ENCODE results near the gene SPARCL1. TPM values are rescaled to one million over a fixed set of nuclear protein-coding genes. Genes with fewer than 3 reads are reported as not detected.
A peak's percentile ranks its signal among the peaks of the same experiment; 100 is the strongest.

The SPARCL1 gene
- total RNA-seq, 1 experiment from 2014 or later = not detected

DNA sequence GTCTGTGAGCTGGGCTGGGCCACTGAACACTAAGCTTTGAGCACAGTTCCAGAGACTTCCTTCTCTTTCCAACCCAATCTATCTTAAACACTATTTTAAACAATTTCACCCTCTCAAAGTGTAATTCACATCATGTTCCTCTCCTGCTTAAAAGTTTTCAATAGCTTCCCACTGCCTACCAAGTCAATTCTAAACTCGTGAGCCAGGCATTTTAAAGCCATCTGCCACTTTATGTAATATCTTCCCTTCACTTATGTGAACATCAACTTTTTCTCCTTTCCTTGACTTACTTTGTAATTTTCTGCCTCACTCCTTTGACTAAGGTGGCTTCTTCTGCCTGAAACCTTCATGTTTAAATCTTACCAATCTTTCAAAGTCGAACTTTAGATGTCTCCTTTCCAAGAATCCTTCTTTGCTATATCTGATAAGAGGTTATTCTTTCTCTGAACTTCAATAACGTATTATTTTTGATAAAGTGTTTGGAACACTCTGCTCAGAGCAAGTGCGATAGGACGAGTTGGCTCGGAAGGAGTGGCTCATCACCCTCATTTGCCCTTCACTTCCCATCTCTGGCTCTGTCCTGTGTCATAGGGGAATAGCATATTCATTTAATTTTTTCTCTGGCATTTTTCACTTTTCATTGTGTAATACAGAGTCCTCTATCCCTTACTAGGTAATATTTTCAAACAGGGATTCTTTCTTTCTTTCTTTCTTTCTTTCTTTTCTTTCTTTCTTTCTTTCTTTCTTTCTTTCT lies 13.0 kb upstream of the SPARCL1 start:
- DNase-seq (ENCODE audit: low spot score) = no peak

DNA sequence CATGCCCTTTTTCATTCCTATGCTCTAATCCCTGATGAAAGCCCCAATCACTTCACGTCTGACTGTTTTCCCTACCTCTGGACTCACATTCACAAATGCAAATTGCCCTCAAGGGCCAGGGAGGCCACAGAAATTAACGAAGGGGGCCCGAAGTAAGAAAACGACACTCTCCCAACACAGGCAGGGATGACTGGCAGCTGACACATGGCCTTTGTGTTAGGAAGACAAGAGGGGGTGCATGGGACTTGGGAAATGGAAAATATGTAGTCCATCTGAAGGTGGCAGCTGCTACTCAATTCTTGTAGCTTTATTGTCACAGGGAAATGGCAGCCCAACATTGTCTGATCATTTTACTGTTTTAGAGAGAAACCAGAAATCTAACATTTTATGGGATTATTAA lies 12.3 kb upstream of the SPARCL1 start:
- no peak for DNase-seq (ENCODE audit: low spot score)

DNA sequence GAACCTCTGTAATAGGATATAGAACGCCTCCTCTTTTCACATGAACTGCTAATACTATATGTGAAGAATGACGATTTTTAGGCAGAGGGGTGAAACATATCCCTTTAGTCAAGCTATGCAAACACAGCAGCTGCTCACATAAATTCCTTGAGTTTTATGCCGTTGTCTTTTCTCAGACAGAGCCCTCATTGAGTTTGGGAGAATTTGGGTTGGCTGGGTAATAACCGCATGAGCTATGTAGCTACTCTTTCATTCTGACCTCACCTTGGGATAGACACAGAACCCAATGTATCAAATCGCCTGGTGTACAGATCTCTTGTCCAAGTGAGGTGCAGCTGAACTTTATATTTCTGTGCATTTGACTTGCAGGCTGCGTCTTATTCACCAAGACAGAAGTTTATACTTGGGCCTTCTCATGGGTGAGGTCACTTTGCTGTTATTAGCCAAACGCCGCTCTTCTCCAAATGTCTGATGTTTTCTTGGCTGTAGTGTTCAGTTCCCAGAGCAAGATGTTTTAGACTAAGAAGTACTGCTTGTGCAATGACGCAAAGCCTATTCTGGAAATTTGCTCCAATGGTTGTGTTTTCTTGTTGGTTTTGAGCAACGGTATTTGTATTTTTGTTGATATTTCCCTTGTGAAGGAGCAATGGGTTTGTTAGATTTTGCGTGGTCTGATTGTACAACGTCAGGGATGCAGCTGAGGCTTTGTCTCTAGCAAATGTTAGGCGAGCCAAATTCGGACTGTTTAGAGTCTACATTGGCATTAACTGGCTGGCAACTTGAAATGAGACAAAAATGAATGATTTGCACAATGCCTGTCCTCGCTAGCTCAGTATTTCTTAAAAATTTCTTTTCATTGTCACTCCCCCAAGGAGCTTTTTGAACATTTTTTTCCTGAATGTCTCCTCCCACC lies 11.2 kb upstream of the SPARCL1 start:
- DNase-seq (ENCODE audit: low spot score) = no peak

DNA sequence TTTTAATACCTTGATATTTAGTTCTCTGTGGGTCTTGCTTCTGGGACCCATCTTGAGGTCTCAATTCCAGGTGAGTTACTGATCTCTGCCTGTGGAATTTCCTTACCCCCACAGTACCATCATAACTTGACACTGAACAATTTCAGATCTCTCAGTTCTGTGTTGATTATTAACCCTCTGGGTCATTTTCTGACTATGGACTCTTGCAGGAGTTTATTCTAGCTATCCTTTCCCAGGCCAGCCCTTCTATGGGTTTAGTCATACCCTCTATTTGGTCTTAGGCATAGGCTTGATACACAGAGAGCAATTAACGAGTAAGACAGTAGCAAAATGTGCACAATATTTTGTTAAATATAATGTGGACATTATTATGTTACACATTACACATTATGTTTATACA lies 3.7 kb upstream of the SPARCL1 start:
- DNase-seq (ENCODE audit: low spot score) = no peak

DNA sequence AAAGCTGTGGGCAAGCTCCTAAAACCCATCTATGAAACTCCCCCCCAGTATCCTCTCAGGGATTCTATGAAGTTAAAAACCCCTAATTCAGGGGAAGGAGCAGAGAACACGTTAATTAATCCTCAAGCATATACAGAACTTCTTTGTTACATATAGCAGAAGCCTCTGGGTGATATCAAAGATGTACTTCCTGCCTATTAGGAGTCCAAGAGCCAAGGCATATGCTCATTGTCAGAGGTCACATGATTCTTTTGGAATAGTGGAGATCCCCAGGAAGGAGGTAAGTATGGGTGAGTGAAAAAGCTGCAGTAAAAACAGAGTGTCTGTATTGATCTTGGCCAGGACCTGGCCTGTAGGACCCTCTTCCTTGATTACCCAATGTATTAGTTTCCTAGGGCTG lies 2.9 kb upstream of the SPARCL1 start:
- DNase-seq (ENCODE audit: low spot score) = no peak

DNA sequence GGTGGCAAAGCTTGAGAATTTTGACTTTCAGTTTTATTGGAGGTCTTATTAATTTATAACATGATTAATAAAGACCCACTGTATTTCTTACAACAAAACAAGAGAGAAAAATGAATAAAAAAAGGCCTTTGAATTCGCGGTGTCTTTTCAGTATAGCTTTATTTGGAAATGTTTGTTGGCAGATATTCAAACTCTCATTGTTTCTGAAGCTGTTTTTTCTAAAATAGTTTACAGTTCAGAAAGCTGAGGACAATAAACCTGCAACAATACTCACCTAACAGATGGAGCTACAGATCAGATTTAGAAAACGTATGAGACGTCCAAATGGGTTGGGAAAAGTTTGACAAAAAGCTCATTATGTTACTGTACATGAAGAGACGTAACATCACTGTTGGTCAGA lies 2.4 kb upstream of the SPARCL1 start:
- no peak for DNase-seq (ENCODE audit: low spot score)

DNA sequence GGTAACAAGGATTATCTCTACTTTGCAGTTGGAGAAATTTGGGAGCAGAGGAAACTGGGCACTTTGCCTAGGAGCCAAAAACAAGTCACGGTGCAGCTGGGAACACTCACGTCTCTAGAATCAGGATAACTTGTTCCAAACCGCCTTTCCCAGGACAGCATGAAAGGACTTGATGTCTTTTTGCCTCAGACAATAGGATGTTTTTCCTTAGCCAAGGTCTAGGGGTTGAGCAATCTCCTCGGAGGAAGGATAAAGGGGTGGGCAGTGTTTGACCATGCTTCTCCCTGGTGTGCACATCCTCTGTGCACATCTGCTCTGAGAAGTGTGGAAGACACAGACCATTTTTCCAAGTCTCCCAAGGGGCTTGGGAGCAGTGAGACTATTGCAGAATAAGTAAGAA lies 1.7 kb upstream of the SPARCL1 start:
- DNase-seq (ENCODE audit: low spot score) = no peak

DNA sequence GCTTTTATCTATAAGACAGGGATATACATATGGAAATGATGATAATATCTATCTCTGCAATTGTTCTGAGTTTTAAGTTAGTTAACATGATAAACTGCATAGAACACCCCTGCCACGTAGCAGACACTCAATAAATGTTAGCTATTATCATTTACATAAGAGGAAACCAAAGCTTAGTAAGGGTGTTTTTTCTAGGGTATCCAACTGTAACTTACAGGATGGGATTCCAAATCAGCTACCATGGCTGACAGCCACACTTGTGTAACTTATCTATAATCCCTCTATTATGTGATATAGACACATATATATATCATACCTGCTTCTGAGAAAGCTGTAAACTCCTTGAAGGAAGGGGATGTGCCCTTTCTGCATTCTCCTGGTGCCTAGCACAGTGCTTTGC lies 1.1 kb upstream of the SPARCL1 start:
- DNase-seq (ENCODE audit: low spot score) = no peak

DNA sequence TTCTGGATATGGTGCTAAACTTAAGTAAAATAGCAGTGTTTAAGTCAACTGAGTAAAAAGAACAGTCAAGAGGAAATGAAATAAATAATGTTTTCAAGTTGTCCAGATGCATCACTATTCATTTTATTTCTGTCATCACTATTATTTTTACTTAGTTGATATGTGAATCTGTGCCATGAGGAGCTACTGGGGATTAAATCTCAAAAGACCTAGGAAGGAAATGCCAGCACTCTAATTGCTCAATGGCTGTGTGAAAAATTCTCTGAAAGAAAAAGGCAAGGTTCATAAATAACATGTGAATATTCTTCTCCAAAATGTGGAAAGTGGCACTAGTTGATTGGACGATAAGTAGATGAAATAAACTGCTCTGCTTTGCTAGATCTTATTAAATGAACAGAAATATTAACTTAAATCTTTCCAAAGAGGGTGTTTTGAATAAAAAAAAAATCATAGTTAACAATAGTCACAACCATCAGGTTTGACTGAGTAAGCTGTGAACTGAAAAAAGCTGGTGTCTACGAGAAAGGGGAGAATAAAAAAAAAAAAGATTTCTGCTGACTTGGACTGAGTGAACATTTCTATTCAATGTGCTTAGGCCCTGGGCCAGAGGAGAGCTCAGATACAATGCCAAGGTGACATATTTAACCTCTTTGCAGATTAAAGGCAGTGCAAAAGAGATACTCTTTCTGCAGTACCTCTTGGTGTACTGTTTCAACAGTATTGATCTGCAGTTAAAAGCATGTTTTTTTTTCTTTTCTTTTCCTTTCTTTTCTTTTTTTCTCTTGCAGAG lies 1.6 kb downstream of the SPARCL1 start:
- no peak for DNase-seq (ENCODE audit: low spot score)

DNA sequence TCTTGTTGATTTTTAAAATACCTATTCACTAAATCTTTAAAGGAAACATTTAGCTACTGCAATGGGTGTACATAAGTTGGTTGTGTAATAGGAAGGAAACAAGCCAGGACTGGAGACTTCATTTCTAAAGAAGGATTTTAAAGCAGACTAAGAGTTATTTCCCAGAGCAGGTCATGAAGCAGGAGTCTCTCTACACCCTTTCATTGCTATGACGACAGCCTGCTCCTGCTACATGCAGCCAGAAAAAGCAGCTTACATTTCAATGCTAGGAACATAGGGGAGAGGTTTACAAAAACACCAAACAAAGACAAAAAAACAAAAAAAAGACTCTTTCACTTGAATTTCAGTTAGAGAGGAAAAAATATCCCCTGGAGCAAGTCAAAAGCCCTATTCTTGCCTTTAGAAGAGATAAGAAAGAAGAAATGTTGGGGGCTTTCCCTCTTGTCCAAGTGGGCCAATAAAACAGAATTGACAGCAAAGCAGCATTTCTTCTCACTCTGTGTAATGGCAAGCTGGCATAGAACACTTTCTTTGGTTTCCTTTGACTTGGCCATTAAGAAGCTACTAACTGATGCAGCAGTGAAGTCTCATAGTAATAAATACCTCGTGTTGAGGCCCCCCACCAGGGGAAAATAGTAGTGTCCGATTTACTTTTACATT lies 3.4 kb downstream of the SPARCL1 start:
- no peak for DNase-seq (ENCODE audit: low spot score)

DNA sequence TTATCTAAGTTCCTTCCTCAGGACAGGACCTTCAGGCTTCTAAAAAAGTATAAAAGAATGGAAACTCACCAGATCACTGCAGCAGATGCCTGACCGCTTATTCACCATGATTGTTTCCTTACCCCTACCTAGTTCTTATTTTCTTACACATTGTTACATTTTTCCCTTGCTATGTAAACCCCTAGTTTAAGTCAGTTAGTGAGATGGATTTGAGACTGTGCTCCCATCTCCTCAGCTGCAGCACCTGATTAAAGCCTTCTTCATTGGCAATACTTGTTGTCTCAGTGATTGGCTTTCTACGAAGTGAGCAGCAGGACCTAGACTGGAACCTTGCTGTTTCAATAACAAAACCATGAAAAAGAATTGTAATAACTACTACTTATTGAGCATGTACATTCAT lies 4.7 kb downstream of the SPARCL1 start:
- no peak for DNase-seq (ENCODE audit: low spot score)

DNA sequence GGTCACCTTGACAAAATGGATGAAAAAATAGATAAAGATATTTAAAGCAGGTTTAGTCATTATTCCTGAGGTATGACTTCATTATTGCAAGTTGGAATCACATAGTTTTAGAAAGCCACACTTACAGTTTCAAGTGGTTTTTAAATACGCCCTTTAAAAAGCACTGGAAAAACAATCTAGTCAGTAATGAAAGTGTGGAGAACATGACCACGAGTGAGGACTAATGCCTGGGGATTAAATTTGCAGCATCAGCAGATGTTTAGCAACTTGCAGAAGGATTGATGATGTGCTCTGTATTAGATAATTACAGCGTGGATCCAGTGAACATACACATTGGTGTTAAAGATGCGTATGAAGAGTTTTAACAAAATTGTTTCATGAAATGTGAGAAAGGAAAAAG lies 5.9 kb downstream of the SPARCL1 start:
- DNase-seq (ENCODE audit: low spot score) = no peak

DNA sequence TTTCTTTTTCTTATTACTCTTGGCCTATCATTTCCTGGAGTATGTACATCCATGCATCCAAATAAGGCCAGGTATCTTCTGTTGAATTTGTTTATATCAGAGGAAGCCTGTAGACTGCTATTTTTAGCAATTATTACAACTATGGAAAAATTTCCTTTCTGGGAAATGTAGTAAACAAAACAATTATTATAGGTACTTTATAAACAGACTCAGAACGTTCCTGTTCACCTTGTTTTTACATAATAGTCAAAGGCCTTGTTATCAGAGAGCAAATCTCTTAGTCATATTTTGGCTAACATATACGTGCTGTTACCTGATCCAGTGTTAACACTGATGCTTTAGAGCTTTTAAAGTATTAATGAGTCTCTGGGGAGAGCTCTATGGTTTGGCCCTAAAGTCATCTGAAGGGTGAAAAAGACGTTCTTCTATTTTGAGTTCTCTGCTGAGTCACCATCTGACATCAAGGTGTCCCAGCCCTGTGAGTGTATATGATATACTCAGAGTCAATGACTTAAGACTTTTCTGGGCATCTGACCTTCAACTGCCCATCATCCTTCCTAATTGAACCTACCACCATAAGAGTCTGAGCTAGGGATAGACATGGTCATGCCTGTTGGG lies 7.3 kb downstream of the SPARCL1 start:
- DNase-seq (ENCODE audit: low spot score) = peak; percentile 52

DNA sequence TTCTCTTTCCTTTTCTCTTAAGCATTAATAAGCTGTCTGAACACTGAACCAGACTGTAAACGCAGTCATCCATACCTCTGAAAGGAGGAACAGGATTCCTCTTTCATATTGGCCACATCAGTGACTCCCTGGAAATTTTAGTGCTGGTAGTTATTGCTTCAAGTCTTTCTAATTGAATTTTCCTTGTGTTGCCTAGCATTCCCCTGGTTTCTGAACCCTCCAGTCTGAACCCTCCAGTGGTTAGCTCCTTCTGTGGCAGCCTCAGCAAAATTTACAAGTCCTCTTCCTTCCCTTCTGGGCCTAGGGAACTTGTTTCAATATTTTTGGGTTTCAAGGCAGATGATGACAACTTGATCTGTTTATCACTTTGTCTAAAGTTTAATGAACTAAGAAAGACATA lies 7.9 kb downstream of the SPARCL1 start:
- no peak for DNase-seq (ENCODE audit: low spot score)

DNA sequence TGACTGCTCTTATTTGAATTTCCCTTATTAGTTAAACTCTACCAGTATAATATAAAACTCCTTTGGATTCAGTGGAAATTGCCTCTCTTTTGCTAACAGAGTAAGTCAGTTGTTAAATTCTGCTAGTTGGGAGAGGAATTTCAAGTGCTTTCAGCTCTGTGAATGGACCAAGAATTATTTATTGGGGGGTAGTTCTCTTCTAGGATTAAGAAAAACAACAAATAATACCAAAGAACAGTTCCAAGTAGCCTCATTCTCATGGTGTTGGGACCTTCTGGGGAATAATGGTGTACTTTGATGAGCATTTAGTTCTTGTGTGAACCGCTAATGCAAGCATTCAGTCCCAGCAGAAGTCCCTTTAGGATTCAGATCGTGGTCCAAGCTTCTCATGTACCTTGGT lies 11.6 kb downstream of the SPARCL1 start:
- no peak for DNase-seq (ENCODE audit: low spot score)

DNA sequence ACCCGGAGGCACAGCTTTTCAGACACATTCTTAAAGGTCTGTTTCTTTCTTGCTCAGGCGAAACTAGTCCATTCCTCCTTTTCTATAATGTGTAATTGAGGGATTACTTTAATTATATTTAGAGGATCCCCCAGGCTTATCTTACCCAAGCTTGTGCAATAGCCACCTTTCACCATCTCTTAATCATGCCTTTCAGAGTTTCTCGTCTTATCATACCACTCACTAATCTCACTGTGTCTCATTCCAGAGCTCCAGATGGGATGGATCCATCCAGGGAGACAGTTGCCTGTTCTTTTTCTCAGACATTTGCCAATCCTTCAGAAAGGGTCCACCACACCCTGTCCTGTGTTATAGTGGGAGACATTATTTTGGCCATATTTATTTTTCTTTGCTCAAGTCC lies 12.5 kb downstream of the SPARCL1 start:
- no peak for DNase-seq (ENCODE audit: low spot score)

DNA sequence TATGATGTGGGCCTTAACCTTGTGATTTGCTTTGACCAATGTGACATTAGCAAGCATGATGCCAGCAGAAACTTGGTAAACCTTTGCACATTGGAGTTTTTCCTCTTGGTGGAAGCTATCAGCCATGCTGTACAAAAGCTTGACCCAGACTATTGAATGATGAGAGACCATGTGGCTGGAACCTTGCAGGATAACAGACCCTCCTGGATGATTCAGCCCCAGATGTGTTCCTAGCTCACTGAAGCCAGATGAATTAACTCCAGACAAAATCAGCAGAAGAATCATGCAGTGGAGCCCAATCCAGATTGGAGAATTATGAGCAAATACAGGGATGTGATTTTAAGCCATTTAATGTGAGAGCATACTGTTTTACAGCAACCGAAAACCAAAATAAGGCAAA lies 16.8 kb downstream of the SPARCL1 start:
- no peak for DNase-seq (ENCODE audit: low spot score)

DNA sequence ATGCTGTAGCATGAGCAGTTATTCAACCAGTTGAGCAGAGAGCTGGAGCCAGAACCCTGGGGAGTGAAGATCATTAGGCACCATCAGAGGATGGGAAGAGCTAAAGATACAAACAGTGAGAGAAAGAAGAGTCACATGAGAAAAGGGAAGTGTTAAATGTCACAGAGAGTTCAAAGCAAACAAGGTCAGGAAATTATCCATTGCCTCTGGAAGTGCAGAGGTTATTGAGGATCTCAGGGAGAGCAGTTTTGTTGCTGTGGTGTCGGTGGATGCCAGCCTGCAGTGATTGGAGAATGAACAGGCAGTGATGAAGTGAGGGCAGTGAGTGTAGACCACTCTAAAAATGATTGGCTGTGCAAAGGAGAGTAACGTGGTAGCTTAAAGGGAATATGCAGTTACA lies 17.7 kb downstream of the SPARCL1 start:
- no peak for DNase-seq (ENCODE audit: low spot score)

DNA sequence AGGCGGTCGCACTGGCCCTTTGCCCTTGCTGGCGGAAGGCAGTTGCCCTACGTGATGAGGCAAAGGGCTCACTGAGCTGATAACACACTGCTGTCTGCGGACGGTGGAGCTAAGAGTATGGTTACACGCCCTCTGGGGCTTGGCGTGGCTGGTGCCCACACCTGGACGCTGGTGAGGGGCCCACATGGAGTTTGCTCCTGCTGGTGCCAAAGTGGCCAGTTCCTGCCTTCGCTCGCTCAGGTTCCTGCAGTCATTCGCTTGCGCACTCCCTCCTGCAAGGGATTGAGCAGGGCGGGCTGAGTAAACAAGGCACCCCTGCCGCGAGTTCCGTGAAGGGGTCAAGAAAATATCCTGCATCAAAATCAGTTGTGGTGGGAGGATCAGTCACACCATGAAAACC lies 18.4 kb downstream of the SPARCL1 start:
- DNase-seq (ENCODE audit: low spot score) = no peak

DNA sequence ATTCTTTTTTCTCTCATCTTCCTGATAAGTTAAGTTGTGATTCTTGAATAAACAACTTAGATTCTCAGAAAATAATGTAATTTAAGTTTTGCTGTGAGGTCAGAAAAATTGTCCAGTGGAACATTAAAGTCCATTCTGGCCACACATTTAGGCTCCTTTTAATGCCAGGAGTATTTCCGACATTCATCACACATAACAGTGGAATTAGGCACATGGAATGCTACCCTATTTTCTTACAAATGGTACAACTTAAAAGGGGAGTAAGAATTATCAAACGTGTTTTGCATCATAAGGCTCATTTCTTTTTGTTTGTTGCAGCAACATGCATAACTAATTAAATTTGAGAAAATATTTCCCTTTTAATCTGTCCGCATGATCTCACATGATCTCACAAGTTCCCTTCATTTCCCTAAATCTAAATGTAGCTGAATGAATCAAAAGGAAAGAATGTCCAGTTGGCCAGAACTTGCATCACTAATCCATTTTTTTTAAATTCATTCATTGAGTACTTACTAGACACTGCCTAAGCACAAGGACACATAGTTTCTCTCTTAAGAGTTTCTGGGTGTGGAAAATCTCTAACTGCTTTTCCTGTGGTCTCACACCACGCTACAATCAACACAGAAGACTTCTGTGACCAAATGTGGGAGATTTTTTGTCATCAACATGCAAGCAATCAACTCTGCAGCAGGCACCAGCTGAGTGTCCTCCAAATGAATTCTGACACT lies 22.0 kb downstream of the SPARCL1 start:
- peak; percentile 3 for DNase-seq (ENCODE audit: low spot score)

DNA sequence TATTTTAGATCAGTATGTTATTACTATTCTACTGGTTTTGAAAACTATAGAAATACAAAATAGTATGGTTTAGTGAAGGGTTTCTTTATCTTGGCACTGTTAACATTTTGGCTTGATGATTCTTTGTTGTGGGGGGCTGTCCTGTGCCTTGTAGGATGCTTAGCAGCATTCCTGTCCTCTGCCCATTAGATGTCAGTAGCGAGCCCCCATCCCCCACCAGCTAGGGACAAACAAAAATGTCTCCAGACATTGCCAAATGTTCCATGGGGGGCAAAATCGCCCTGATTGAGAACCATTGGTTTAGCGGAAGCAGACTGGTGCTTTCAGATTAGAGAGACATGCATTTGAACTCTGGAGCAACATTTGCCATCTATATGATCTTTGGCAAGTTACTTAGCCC lies 23.3 kb downstream of the SPARCL1 start:
- DNase-seq (ENCODE audit: low spot score) = no peak

All from A172 (cell line).